GM12878 (cell line): ENCODE data around the gene EYS. TPM values are rescaled to one million over a fixed set of nuclear protein-coding genes. Genes with fewer than 3 reads are reported as not detected.

Experiments
- ATAC-seq: fragments of 200-7000 bp; cut with Tn5 transposase; 3 replicates; pipeline ENCODE4 v1.9.1; 2020; ENCODE audit warnings: mild to moderate bottlenecking, moderate library complexity
- BruUV-seq: library from RNA; stranded (reverse); fragments of 400-500 nt; replicated peaks from 2 replicates; lab custom pipeline; 2021; lab: Mats Ljungman, UMichigan
- CTCF ChIA-PET: fragments of 300-600 bp; sonication (Branson Sonifier 250); formaldehyde crosslinking; extraction: SDS; loops from one replicate; lab custom pipeline; 2021; ENCODE audit warnings: inconsistent platforms; lab: Yijun Ruan, JAX
- POLR2A ChIA-PET: fragments of 350-600 bp; formaldehyde crosslinking; extraction: SDS; loops from one replicate; lab custom pipeline; 2021; ENCODE audit warnings: inconsistent platforms; lab: Charles Lee
- RAD21 ChIA-PET: fragments of 300-600 bp; sonication (Branson Sonifier 250); formaldehyde crosslinking; loops from one replicate; lab custom pipeline; 2023; ENCODE audit warnings: antibody characterized with exemption; ENCODE audit not compliant: unreplicated experiment; lab: Charles Lee
- SMC1A ChIA-PET: fragments of 300-600 bp; sonication (Branson Sonifier 250); formaldehyde crosslinking; loops from one replicate; lab custom pipeline; 2023; ENCODE audit not compliant: unreplicated experiment, uncharacterized antibody; lab: Charles Lee
- DNase-seq: peaks from one replicate; pipeline ENCODE4 v3.0.0-alpha.2; 2011; ENCODE audit warnings: low read depth, low spot score
- FAIRE-seq: peaks from 3 replicates; lab custom pipeline; 2011; peaks lifted over from hg19 to GRCh38; lab: Jason Lieb, UNC
- H2AFZ ChIP-seq: 2 replicates; pipeline ENCODE4 v1.6.0; 2011; ENCODE audit warnings: low read depth, low read length, control low read depth; ENCODE audit not compliant: control insufficient read depth
- H3K27ac ChIP-seq: 2 replicates; pipeline ENCODE4 v1.5.1; 2011; ENCODE audit warnings: control low read depth; ENCODE audit not compliant: control insufficient read depth, insufficient read depth
- H3K27me3 ChIP-seq, 2 experiments: replicated peaks in 1 of 2; 2 replicates each; pipeline versions ENCODE4 v1.6.0 to v1.6.1; 2011; ENCODE audit warnings: low read length in 1 of 2; ENCODE audit not compliant: control insufficient read depth in 2 of 2, insufficient read depth in 2 of 2
- H3K36me3 ChIP-seq, 2 experiments: 2 replicates each; pipeline ENCODE4 v1.5.1; 2011; ENCODE audit warnings: low read length in 1 of 2; ENCODE audit not compliant: control insufficient read depth in 2 of 2, insufficient read depth in 2 of 2
- H3K4me1 ChIP-seq: 2 replicates; pipeline ENCODE4 v1.6.1; 2011; ENCODE audit warnings: mild to moderate bottlenecking, low read length, moderate library complexity, mixed read lengths; ENCODE audit not compliant: control insufficient read depth, insufficient read depth
- H3K4me2 ChIP-seq: 2 replicates; pipeline ENCODE4 v1.6.0; 2011; ENCODE audit warnings: control low read depth; ENCODE audit not compliant: control insufficient read depth, insufficient read depth
- H3K4me3 ChIP-seq: fragments of 200-600 bp; sonication (generic); 2 replicates; pipeline ENCODE4 v1.5.1; 2016
- H3K79me2 ChIP-seq: 2 replicates; pipeline ENCODE4 v1.6.0; 2011; ENCODE audit warnings: low read length; ENCODE audit not compliant: control insufficient read depth, insufficient read depth
- H3K9ac ChIP-seq: 2 replicates; pipeline ENCODE4 v1.8.0; 2011; ENCODE audit warnings: low read length, control low read depth, mixed read lengths; ENCODE audit not compliant: control insufficient read depth, insufficient read depth
- H3K9me3 ChIP-seq: replicated peaks from 3 replicates; pipeline ENCODE4 v1.5.1; 2011; ENCODE audit warnings: mild to moderate bottlenecking, low read length; ENCODE audit not compliant: control insufficient read depth, insufficient read depth
- H4K20me1 ChIP-seq: 2 replicates; pipeline ENCODE4 v1.6.0; 2011; ENCODE audit not compliant: control insufficient read depth, insufficient read depth
- BHLHE40 ChIP-seq, 2 experiments: fragments of 450-650 bp in 1 of 2; IDR thresholded peaks; 2 replicates each; pipeline ENCODE4 v1.6.1; 2011 to 2017; ENCODE audit warnings: low read depth in 2 of 2, borderline replicate concordance in 1 of 2, improper control_type of control experiment in 1 of 2, low read length in 1 of 2, mild to moderate bottlenecking in 1 of 2
- BMI1 ChIP-seq: fragments of 450-650 bp; IDR thresholded peaks from 2 replicates; pipeline ENCODE4 v1.6.1; 2016; ENCODE audit warnings: mild to moderate bottlenecking, moderate library complexity, borderline replicate concordance
- BRCA1 ChIP-seq: IDR thresholded peaks from 2 replicates; pipeline ENCODE4 v1.6.1; 2011; ENCODE audit warnings: low read depth, low read length, improper control_type of control experiment
- CEBPB ChIP-seq, 2 experiments: fragments of 150-350 bp in 1 of 2; IDR thresholded peaks; 2 replicates each; pipeline ENCODE4 v1.6.1; 2012 to 2014; ENCODE audit warnings: low read depth in 2 of 2, low read length in 2 of 2, borderline replicate concordance in 1 of 2, inconsistent platforms in 1 of 2
- HDAC6 ChIP-seq: fragments of 200-600 bp; sonication (generic); IDR thresholded peaks from one replicate; pipeline ENCODE4 v1.8.0; 2017; ENCODE audit warnings: antibody characterized with exemption; ENCODE audit not compliant: unreplicated experiment
- HDGF ChIP-seq: fragments of 450-650 bp; IDR thresholded peaks from 2 replicates; pipeline ENCODE4 v1.6.1; 2016; ENCODE audit warnings: antibody characterized with exemption
- JUNB ChIP-seq: IDR thresholded peaks from 2 replicates; pipeline ENCODE4 v1.6.1; 2016; ENCODE audit warnings: antibody characterized with exemption, mild to moderate bottlenecking
- KDM1A ChIP-seq: fragments of 200-600 bp; sonication (generic); IDR thresholded peaks from 2 replicates; pipeline ENCODE4 v1.6.1; 2016; ENCODE audit warnings: borderline replicate concordance
- MXI1 ChIP-seq: fragments of 150-350 bp; IDR thresholded peaks from 2 replicates; pipeline ENCODE4 v1.6.1; 2011; ENCODE audit warnings: low read depth, mild to moderate bottlenecking, inconsistent platforms, low read length, improper control_type of control experiment
- SMAD1 ChIP-seq: fragments of 450-650 bp; IDR thresholded peaks from 2 replicates; pipeline ENCODE4 v1.6.1; 2018; ENCODE audit warnings: mild to moderate bottlenecking, low read depth; ENCODE audit not compliant: partially characterized antibody
- TBL1XR1 ChIP-seq: IDR thresholded peaks from 2 replicates; pipeline ENCODE4 v1.6.1; 2012; ENCODE audit warnings: low read depth, low read length, improper control_type of control experiment
- USF2 ChIP-seq: IDR thresholded peaks from 2 replicates; pipeline ENCODE4 v1.6.1; 2011; ENCODE audit warnings: low read depth, low read length, improper control_type of control experiment, borderline replicate concordance
- YY1 ChIP-seq: IDR thresholded peaks from 2 replicates; pipeline ENCODE4 v1.6.1; 2011; ENCODE audit warnings: low read depth, mild to moderate bottlenecking, low read length
- ZNF24 ChIP-seq: fragments of 450-650 bp; IDR thresholded peaks from 2 replicates; pipeline ENCODE4 v1.6.1; 2017; ENCODE audit warnings: antibody characterized with exemption, mild to moderate bottlenecking
- WGBS: methylation state at CpG from one replicate; pipeline ENCODE4 v1.1.6; 2016; ENCODE audit warnings: low lambda C conversion rate; ENCODE audit not compliant: insufficient replicate concordance, insufficient coverage; ENCODE audit errors: missing lambda C conversion rate; 5-methylcytosine and 5-hydroxymethylcytosine counted together
- in situ Hi-C: fragments of 300-500 bp; cut with MboI; formaldehyde crosslinking; loops from 9 replicates; pipeline ENCODE4 v1.14.3; 2018; ENCODE audit warnings: mixed read lengths
- intact Hi-C: fragments of 100-400 bp; cut with micrococcal nuclease; formaldehyde crosslinking; loops from one replicate; pipeline ENCODE4 v1.14.2; 2022; ENCODE audit not compliant: unreplicated experiment
- polyA plus RNA-seq, 11 experiments: library from polyadenylated mRNA; depleted of rRNA in 4 of 11; unstranded in 6 of 11; stranded (reverse) in 5 of 11; fragments of >200 nt; fragmentation: Nextera tagmentation in 4 of 11; fragmentation: Illumina TruSeq in 1 of 11; extraction: Ambion mirVana in 4 of 11; extraction: Trizol in 1 of 11; gene quantifications; 1 replicate in 1 of 11; 2 replicates in 10 of 11; pipeline versions ENCODE4 v1.2.1 to v1.2.3, GENCODE V29; 2011 to 2016; ENCODE audit warnings: inconsistent platforms in 2 of 11, missing spikeins in 2 of 11, low read depth in 1 of 11
- total RNA-seq, 4 experiments: library from RNA; depleted of rRNA in 3 of 4; stranded (reverse); fragments of >200 nt in 3 of 4; fragmentation: Illumina TruSeq in 1 of 4; extraction: Trizol in 1 of 4; gene quantifications; 2 replicates each; pipeline versions ENCODE4 v1.2.1 to v1.2.3, GENCODE V29; 2013 to 2021

Gene EYS
- total and polyA plus RNA-seq, 10 of the 15 experiments (the other 5 are each of a cell fraction or from before 2014, with no cell fraction given): under 0.01 to 0.14 (median 0.02) TPM; not detected in 1

DNA sequence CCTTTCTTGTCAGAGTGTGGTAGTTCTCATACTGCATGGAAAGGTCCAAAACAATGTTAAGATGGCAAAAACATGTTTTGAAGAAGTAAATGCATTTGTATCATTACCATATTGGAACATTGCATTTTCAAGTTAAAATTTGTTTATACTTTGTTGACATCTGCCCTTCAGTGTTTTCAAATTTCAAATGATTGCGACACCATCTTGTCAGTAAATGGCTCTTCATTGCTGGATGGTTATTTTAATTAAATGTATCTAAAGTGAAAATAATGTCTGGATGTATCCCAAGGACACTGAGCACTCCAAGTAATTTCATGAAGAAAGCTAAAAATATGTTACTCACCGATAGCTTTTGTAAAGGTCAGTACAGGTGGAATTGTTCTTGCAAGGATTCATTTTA is 761.6 kb downstream of the EYS start:
- ChIA-PET CTCF (no interaction called here), SMC1A (no interaction called here), RAD21 (no interaction called here)
- no peak overlapping the region for H3K9ac ChIP-seq
- H4K20me1 ChIP-seq: no peaks in the 10 kb centered on the region
- no peak for TF ChIP-seq KDM1A
- TF ChIP-seq CEBPB (IDR thresholded peaks at IDR 0.05; ENCODE audit: borderline replicate concordance in 1 of 2, low read depth in 2 of 2, low read length in 2 of 2): no peak
- no peak for TF ChIP-seq BHLHE40 (IDR thresholded peaks at IDR 0.05; ENCODE audit: borderline replicate concordance in 1 of 2, low read depth in 2 of 2, low read length in 1 of 2)
- TF ChIP-seq USF2: no peak
- no peak for TF ChIP-seq SMAD1
- TF ChIP-seq JUNB: no peak
- TF ChIP-seq HDGF: no peak
- TF ChIP-seq BRCA1: no peak
- TF ChIP-seq TBL1XR1: no peak
- TF ChIP-seq YY1: no peak
- TF ChIP-seq BMI1: no peak
- TF ChIP-seq ZNF24: no peak
- no peak for TF ChIP-seq MXI1
- no peak for TF ChIP-seq HDAC6
- TF ChIP-seq, all 136 proteins: peak for 0
- DNase-seq: no peak
- no peaks in the 10 kb centered on the region for H3K36me3 ChIP-seq
- POLR2A ChIA-PET: no interaction called here
- no peak for FAIRE-seq
- no peak overlapping the region for H3K4me2 ChIP-seq
- H3K4me1 ChIP-seq: no peaks in the 10 kb centered on the region
- 71% methylated on average over 2 of the region's 2 CpGs for WGBS
- H3K4me3 ChIP-seq: no peak overlapping the region
- H3K9me3 ChIP-seq: no peaks in the 10 kb centered on the region
- no peak for ATAC-seq
- no peaks in the 10 kb centered on the region for H3K27me3 ChIP-seq
- intact Hi-C loops: no loop called here
- no TSS peak for BruUV-seq
- no peaks in the 10 kb centered on the region for H3K79me2 ChIP-seq
- no peak overlapping the region for H2AFZ ChIP-seq
- in situ Hi-C loops: no loop called here
- no peak overlapping the region for H3K27ac ChIP-seq
